MM.1S (cell line): ENCODE data around the gene LRRC17.

Experiments used
- DNase-seq: peaks from one replicate; pipeline ENCODE4 v3.0.0-alpha.2; 2015
- H2AFZ ChIP-seq: fragments of 300-600 bp; sonication (generic); 2 replicates; pipeline ENCODE4 v1.6.0; 2016; ENCODE audit warnings: antibody characterized with exemption, low read length
- H3F3A ChIP-seq: fragments of 300-600 bp; sonication (generic); 2 replicates; pipeline ENCODE4 v1.6.1; 2016; ENCODE audit warnings: mild to moderate bottlenecking, antibody characterized with exemption, low read length, moderate library complexity, mixed read lengths; ENCODE audit not compliant: insufficient read depth
- H3K27ac ChIP-seq: fragments of 300-600 bp; sonication (generic); 2 replicates; pipeline ENCODE4 v1.5.1; 2016; ENCODE audit warnings: mild to moderate bottlenecking, low read length
- H3K27me3 ChIP-seq: fragments of 300-600 bp; sonication (generic); replicated peaks from 2 replicates; pipeline ENCODE4 v1.6.0; 2016; ENCODE audit warnings: low read length; ENCODE audit not compliant: insufficient read depth
- H3K36me3 ChIP-seq: fragments of 300-600 bp; sonication (generic); replicated peaks from 2 replicates; pipeline ENCODE4 v1.6.1; 2016; ENCODE audit warnings: mild to moderate bottlenecking, low read length, mixed read lengths; ENCODE audit not compliant: insufficient read depth
- H3K4me1 ChIP-seq: fragments of 300-600 bp; sonication (generic); 2 replicates; pipeline ENCODE4 v1.6.1; 2016; ENCODE audit warnings: low read length, mixed read lengths
- H3K4me2 ChIP-seq: fragments of 300-600 bp; sonication (generic); 2 replicates; pipeline ENCODE4 v1.6.0; 2016; ENCODE audit warnings: low read depth, low read length
- H3K4me3 ChIP-seq: fragments of 300-600 bp; sonication (generic); 2 replicates; pipeline ENCODE4 v1.5.1; 2016; ENCODE audit warnings: low read length, mixed read lengths
- H3K79me2 ChIP-seq: fragments of 300-600 bp; sonication (generic); 2 replicates; pipeline ENCODE4 v1.6.1; 2016; ENCODE audit warnings: mixed run types, low read length, mixed read lengths
- H3K9ac ChIP-seq: fragments of 300-600 bp; sonication (generic); 2 replicates; pipeline ENCODE4 v1.6.1; 2016; ENCODE audit warnings: low read length, mixed read lengths
- H3K9me2 ChIP-seq: fragments of 300-600 bp; sonication (generic); replicated peaks from 2 replicates; pipeline ENCODE4 v1.6.1; 2016; ENCODE audit warnings: mild to moderate bottlenecking, low read length, mixed read lengths; ENCODE audit not compliant: insufficient read depth
- H3K9me3 ChIP-seq: fragments of 300-600 bp; sonication (generic); replicated peaks from 2 replicates; pipeline ENCODE4 v1.6.1; 2016; ENCODE audit warnings: mild to moderate bottlenecking, low read length, mixed read lengths; ENCODE audit not compliant: insufficient read depth
- H4K20me1 ChIP-seq: fragments of 300-600 bp; sonication (generic); 2 replicates; pipeline ENCODE4 v1.6.1; 2016; ENCODE audit warnings: mild to moderate bottlenecking, low read length, moderate library complexity, mixed read lengths; ENCODE audit not compliant: insufficient read depth
- EZH2 ChIP-seq: fragments of 300-600 bp; sonication (generic); optimal IDR thresholded peaks from 2 replicates; pipeline ENCODE3; 2017; ENCODE audit warnings: low read depth, mild to moderate bottlenecking, antibody characterized with exemption, low read length, mixed read lengths
- EZH2phosphoT487 ChIP-seq: fragments of 300-600 bp; sonication (generic); IDR thresholded peaks from 2 replicates; pipeline ENCODE4 v1.6.1; 2018; ENCODE audit warnings: antibody characterized with exemption, low read length
- TF ChIP-seq, protein P1 (sequence below): fragments of 300-600 bp; sonication (generic); IDR thresholded peaks from 2 replicates; pipeline ENCODE4 v1.5.1; 2016; ENCODE audit warnings: antibody characterized with exemption, low read length, mixed read lengths

Gene LRRC17

GRCh38 chr7:102874166-102874829 lies 38.5 kb upstream of the LRRC17 start:
- no peaks in the 10 kb centered on the region for H3K36me3 ChIP-seq
- no peaks in the 10 kb centered on the region for H3K27me3 ChIP-seq
- no peak overlapping the region for H3K4me2 ChIP-seq
- no peak overlapping the region for H3K27ac ChIP-seq
- TF ChIP-seq EZH2phosphoT487 (no peak), EZH2 (no peak)
- TF ChIP-seq, protein P1, sequence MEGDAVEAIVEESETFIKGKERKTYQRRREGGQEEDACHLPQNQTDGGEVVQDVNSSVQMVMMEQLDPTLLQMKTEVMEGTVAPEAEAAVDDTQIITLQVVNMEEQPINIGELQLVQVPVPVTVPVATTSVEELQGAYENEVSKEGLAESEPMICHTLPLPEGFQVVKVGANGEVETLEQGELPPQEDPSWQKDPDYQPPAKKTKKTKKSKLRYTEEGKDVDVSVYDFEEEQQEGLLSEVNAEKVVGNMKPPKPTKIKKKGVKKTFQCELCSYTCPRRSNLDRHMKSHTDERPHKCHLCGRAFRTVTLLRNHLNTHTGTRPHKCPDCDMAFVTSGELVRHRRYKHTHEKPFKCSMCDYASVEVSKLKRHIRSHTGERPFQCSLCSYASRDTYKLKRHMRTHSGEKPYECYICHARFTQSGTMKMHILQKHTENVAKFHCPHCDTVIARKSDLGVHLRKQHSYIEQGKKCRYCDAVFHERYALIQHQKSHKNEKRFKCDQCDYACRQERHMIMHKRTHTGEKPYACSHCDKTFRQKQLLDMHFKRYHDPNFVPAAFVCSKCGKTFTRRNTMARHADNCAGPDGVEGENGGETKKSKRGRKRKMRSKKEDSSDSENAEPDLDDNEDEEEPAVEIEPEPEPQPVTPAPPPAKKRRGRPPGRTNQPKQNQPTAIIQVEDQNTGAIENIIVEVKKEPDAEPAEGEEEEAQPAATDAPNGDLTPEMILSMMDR, result no peak
- H3K79me2 ChIP-seq, result no peaks in the 10 kb centered on the region
- H3F3A ChIP-seq, result no peaks in the 10 kb centered on the region
- no peak overlapping the region for H2AFZ ChIP-seq
- no peaks in the 10 kb centered on the region for H4K20me1 ChIP-seq
- H3K9ac ChIP-seq, result no peak overlapping the region
- H3K4me3 ChIP-seq, result no peak overlapping the region
- no peaks in the 10 kb centered on the region for H3K9me2 ChIP-seq
- no peaks in the 10 kb centered on the region for H3K9me3 ChIP-seq
- no peaks in the 10 kb centered on the region for H3K4me1 ChIP-seq
- no peak for DNase-seq

- Histone ChIP-seq H3K4me1 (no peaks in the 10 kb centered on the region), H3K9me2 (no peaks in the 10 kb centered on the region), H3K4me2 (no peak overlapping the region), H3K27me3 (no peaks in the 10 kb centered on the region), H4K20me1 (no peaks in the 10 kb centered on the region), H3K9me3 (no peaks in the 10 kb centered on the region), H3K36me3 (no peaks in the 10 kb centered on the region), H3K79me2 (no peaks in the 10 kb centered on the region), H2AFZ (no peak overlapping the region), H3F3A (no peaks in the 10 kb centered on the region), H3K9ac (no peak overlapping the region), H3K4me3 (no peak overlapping the region), H3K27ac (no peak overlapping the region)
- DNase-seq, result no peak
- TF ChIP-seq EZH2phosphoT487 (no peak), EZH2 (no peak)
- TF ChIP-seq, protein P1, result no peak
These were observed 37.8 kb upstream of the LRRC17 start for GRCh38 chr7:102874966-102875365.

DNA sequence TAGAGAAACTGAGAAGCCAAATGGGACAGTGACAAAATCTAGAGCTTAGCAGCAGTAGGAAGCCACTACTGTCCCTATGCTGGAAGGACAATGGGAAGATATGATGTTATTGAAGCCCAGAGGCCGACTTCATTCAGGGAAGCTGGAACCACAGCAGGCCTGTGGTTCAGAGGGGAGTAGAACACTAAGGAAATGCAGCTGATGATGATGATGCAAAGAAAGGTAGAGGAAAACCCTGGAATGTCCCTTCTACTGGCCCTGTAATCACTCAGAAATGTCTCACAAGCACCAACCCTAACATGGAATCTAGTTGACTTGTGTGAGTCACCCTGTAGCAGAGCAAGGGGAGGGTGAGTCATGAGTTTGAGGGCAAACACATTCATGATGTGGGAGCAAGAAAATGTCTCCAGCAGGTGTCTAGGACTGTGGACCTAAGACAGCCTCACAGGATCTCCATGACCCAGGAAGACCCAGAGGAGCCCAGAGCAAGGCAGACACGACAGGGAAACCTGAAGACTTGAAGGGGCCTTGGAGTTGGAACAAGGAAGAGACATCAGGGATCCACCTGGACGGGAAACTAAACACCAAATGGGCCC lies 37.0 kb upstream of the LRRC17 start:
- no peaks in the 10 kb centered on the region for H3K79me2 ChIP-seq
- TF ChIP-seq, protein P1, result no peak
- TF ChIP-seq EZH2 (no peak), EZH2phosphoT487 (no peak)
- H3K36me3 ChIP-seq, result no peaks in the 10 kb centered on the region
- no peak overlapping the region for H2AFZ ChIP-seq
- H4K20me1 ChIP-seq, result no peaks in the 10 kb centered on the region
- no peaks in the 10 kb centered on the region for H3F3A ChIP-seq
- H3K27ac ChIP-seq, result no peak overlapping the region
- no peak overlapping the region for H3K4me3 ChIP-seq
- H3K9me3 ChIP-seq, result no peaks in the 10 kb centered on the region
- no peak for DNase-seq
- H3K9me2 ChIP-seq, result no peaks in the 10 kb centered on the region
- no peak overlapping the region for H3K4me2 ChIP-seq
- H3K9ac ChIP-seq, result no peak overlapping the region
- no peaks in the 10 kb centered on the region for H3K27me3 ChIP-seq
- no peaks in the 10 kb centered on the region for H3K4me1 ChIP-seq
